Stimulated activated CD4-positive, alpha-beta T cell treated with anti-CD3 and anti-CD28 coated beads, Interleukin-4, amount 100 ng/mL, for 24 hours (primary cell): Measurements from ENCODE around the gene GPR132.
"Not testable (repeated sequence)": the region's sequence is repeated elsewhere in the genome, so short reads cannot be mapped to it uniquely, and the experiment has no call there.

Source experiments
- DNase-seq: peaks from one replicate; pipeline ENCODE4 v3.0.0-alpha.2; 2020

Gene GPR132

GRCh38 chr14:105065280-105066228 is at the start of gene GPR132:
Gene GPR132, minus strand, starts transcription at chr14:105065430. Its CDS starts 10,010 bp downstream, at chr14:105055420.
- DNase-seq = peak; percentile 89

- not testable (repeated sequence) for DNase-seq
These were observed 44.0 kb upstream of the GPR132 start for GRCh38 chr14:105109243-105109642.

GRCh38 chr14:105108516-105108864 is 43.3 kb upstream of the GPR132 start:
- DNase-seq = no peak

- no peak for DNase-seq
These were observed 42.7 kb upstream of the GPR132 start for GRCh38 chr14:105107781-105108515.

- no peak for DNase-seq
These were observed 42.1 kb upstream of the GPR132 start for GRCh38 chr14:105107351-105107750.

- no peak for DNase-seq
These were observed 39.9 kb upstream of the GPR132 start for GRCh38 chr14:105105158-105105557.

GRCh38 chr14:105102893-105103292 is 37.7 kb upstream of the GPR132 start:
- no peak for DNase-seq

- no peak for DNase-seq
These were observed 37.2 kb upstream of the GPR132 start for GRCh38 chr14:105102361-105102870.

- DNase-seq = no peak
These were observed 35.7 kb upstream of the GPR132 start for GRCh38 chr14:105100910-105101309.

GRCh38 chr14:105099778-105100177 is 34.5 kb upstream of the GPR132 start:
- no peak for DNase-seq

GRCh38 chr14:105098316-105098715 is 33.1 kb upstream of the GPR132 start:
- no peak for DNase-seq

- no peak for DNase-seq
These were observed 32.5 kb upstream of the GPR132 start for GRCh38 chr14:105097794-105098127.

GRCh38 chr14:105096206-105096875 is 31.1 kb upstream of the GPR132 start:
- DNase-seq = no peak

- DNase-seq = no peak
These were observed 30.1 kb upstream of the GPR132 start for GRCh38 chr14:105095236-105095805.

GRCh38 chr14:105094193-105094907 is 29.1 kb upstream of the GPR132 start:
- no peak for DNase-seq

- DNase-seq = peak; percentile 71
These were observed 28.4 kb upstream of the GPR132 start for GRCh38 chr14:105093431-105094192.

GRCh38 chr14:105093038-105093430 is 27.8 kb upstream of the GPR132 start:
- DNase-seq = peak; percentile 61

GRCh38 chr14:105092171-105093037 is 27.2 kb upstream of the GPR132 start:
- DNase-seq = no peak

- no peak for DNase-seq
These were observed 26.4 kb upstream of the GPR132 start for GRCh38 chr14:105091517-105092170.

GRCh38 chr14:105091054-105091516 is 25.9 kb upstream of the GPR132 start:
- DNase-seq = no peak
